Left kidney (tissue), 1 donor: Measurements from ENCODE around the gene CRYBB3. TPM values are rescaled to one million over a fixed set of nuclear protein-coding genes. Genes with fewer than 3 reads are reported as not detected.

Experiments
- polyA plus RNA-seq: library from polyadenylated mRNA; unstranded; fragments of 120-200 nt; gene quantifications from one replicate; pipeline ENCODE4 v1.2.1, GENCODE V29; 2013; ENCODE audit not compliant: insufficient read length

CRYBB3 gene
- polyA plus RNA-seq, 1 donor: 0.27 TPM

Other genes with a start within 250 kb of the CRYBB3 start
- 27.1 TPM for gene KIAA1671, start 247.1 kb upstream of the CRYBB3 start, polyA plus RNA-seq
- 0.42 TPM for gene CRYBB2, start 19.8 kb downstream of the CRYBB3 start, polyA plus RNA-seq